Stimulated activated CD4-positive, alpha-beta T cell treated with anti-CD3 and anti-CD28 coated beads, TNF-alpha, amount 100 ng/mL, for 4 hours (primary cell): ENCODE results near the gene ADAM23.

Experiments used
- DNase-seq, 3 experiments: peaks; one replicate each; pipeline ENCODE4 v3.0.0-alpha.2; 2020; ENCODE audit warnings: low read depth in 3 of 3

The ADAM23 gene

DNA sequence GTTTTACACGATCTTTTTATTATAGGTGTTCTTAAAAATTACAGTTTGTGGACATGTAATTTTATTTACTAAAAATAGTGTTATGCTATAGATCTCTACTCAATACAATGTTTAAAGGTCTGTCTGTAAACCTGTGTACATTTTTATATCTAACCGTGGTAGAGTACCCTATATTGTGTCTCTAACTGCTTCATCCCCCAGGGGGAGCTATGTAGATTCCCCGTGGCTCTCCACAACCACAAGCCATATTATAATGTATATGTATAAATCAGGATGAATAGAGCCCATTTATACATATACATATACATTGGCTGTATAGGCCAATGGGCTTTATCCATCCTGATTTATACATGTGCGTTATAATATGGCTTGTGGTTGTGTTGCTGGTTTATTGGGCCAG is 59.4 kb downstream of the ADAM23 start:
- DNase-seq, result no peak

DNA sequence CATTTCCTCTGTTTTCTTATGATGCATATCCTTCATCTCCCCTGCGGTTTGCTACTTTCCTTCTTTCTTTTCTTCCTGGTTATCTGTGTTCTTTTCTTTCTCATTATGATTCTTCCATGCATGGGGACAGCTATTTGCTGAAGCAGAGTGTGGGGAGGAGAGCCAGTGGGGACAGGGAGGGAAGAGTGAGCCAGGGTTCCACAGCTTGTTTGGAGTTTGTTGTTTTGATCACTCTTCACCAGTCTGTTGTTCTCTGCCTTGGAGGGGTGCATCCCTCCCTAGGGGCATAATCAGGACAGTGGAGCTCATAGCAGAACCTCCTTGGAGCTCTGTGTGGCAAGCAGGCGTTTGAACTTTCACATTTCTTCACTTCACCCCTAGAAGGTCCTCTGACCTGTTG is 68.0 kb downstream of the ADAM23 start:
- DNase-seq, result no peak

DNA sequence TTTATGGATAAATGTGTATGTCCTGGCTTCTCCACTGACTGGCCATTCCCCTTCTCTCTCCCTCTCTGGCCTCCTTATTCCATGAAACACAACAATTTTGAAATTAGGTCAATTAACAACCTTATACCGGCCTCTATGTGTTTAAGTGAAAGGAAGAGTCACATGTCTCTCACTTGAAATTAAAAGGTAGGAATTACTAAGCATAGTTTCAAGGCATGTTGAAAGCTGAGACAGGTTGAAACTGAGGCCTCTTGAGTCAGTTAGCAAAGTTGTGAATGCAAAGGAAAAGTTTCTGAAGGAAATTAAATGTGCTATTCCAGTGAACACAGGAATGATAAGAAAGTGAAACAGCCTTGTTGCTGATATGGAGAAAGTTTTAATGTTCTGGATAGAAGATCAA is 69.7 kb downstream of the ADAM23 start:
- no peak for DNase-seq

DNA sequence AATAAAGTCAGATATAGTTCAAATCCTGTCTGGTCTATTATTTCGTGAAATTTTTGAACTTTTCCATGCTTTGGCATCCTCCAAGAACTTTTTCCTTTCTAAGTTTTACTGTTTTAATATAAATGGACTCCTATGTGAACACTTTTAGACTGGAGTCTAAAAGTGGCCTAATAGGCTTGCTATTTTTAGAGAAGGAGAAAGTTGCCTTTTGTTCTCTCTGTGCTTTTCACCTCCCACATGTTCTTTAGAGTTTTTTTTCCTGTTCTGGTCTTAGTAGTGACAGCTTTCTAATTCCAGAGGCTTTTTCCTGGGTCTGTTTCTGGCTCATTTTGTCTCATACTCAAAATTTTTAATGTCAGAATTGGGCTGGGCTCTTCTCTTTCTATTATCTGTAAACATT is 72.2 kb downstream of the ADAM23 start:
- no peak for DNase-seq

DNA sequence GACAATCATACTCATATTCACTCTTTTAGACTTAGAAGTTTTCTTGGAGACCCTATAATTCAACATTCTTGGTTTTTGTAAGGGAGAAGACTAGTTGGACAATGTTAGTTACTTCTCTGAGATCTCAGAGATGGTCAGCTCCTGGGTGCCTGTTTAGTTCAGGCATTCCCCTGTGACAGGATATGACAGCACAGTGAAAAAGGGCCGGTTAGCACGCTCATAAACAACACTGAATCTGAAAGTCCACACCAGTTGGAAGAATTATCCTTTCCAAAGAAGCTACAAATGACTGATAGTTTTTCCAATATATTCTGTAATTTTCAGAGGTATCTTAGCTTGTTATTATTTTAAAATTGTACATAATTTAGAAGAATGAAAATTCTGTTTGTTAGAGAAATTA is 75.7 kb downstream of the ADAM23 start:
- DNase-seq, result no peak

DNA sequence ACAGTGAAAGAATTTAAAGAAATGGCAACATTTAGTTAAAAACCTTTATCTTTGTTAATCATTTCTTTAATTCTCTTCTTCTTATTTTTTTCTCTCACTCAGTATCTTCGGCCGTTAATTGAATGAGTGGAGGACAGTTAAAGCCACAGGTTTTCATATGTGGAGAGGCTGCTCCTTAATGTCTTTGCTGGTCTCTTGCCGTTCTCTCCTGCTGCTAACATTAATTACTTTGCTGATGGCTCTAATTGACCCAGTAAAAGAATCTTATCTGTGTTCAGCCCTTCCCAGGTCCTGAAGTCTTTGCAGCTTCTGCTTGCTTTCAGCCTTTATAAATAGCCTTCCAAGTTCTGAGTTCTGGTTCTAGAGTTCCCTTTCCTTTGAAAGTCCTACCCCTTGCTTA is 77.1 kb downstream of the ADAM23 start:
- no peak for DNase-seq

DNA sequence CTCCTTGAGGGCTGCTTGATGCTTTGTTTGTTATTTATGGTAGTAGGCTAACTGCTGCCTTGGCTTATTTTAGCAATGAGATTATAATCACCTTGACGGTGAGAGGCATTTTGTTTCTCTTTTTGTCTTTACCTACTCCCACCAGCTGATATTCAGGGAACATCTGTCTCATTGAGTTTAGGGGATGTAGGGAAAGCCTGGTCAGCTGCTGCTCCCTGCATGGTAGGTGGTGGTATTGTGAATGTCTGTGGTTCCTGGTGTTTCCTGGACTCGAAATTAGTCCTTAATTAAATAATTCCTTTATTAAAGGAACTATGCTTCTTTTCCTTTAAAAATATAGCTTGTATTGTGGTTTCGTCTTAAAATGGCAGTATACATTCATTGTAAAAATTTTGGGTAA is 77.8 kb downstream of the ADAM23 start:
- DNase-seq, result no peak

DNA sequence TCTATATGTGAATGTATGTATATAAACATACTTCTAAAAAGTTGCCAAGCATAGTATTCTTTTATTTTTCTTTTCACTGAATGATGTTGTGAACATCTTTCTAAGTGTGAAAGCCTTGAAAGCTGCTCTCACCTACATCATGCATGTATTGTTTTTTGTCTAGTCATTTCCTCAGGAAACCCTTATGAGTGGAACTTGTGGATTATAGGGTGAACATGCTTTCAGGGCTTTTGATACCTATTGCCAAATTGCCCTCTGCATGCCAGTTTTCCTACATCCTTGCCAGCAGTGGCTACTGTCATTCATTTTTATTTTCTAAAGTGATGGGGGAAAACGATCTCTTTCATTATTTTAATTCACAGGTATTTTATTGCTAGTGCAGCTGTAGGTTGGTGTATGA is 78.3 kb downstream of the ADAM23 start:
- no peak for DNase-seq

DNA sequence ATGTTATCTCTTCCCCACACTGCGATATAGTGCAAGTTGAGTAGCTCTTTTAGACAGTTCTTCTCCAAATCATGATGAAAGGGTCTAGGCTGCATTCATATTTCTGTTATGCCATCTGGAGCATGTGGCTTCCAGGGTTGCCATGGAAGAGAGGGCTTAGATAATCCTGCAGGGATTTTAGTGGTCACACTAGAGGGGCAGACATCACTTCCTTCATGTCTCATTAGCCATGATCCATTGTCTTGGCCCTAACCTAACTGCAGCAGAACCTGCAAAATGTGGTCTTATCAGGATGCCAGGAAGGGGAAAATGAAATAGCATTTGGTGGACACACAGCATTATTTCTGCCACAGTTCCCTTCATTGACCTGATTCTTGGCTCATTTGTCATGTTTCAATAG is 83.1 kb downstream of the ADAM23 start:
- DNase-seq, result no peak

DNA sequence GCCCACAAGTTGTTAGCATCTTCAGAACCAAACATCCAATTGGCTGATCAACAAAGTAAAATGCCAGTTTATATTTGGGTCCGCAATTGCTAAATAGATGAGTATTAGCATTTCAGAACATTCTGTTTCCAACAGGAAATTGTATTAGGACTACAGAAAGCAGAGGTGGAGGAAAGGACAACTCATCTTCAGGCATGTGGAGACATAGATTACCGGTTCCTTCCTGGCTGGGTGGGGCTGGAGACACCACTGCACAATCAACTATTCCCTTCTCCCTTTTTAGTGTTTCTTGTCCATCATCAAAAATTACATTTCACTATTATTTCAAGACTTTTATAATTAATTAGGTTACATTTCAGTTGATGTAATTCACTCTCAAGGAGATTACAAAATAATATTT is 83.8 kb downstream of the ADAM23 start:
- DNase-seq, result no peak

DNA sequence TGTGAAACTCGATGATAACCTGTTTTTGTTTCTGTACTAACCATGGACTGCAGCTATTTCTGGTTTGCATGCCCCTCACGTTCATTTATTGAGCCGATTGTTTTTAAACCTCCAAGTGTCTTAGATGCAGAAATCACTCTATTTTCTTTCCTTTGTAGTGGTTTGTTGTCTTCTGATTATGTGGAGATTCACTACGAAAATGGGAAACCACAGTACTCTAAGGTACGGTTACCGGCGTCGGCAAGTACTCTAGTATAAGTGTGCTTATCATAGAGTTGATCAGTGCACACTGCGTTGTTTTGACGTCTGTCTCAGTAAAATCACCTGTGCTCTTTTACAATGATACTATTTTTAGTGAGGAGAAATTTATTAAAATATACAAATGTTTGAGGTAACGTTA is 87.4 kb downstream of the ADAM23 start:
- peak in 1 of 3 experiments; percentile 2 for DNase-seq

DNA sequence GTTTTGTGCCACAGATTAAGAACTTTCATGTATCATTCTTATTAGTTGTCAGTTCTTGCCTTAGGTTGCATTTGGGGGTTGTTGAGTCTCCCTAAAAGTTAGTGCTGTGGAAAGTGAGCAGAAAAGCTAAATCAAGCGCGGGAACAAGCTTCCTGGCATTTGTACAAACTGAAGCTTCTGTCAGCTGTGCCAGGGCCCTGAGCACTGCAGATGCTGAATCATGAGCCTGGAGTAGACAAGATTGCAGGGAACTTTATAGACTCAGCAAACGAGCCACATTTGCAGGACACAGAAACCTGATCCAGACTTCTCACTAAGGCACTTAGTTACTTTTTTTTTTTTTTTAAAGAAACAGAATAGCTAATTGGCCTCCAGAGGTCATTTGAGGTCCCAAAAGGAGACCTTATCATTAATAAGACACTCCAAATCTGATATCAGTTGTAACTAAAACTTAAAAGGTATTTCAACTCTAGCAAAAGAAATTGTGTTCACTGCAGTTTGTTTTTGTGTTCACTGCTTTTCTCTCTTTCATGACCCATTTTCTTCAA is 88.7 kb downstream of the ADAM23 start:
- DNase-seq, result no peak

DNA sequence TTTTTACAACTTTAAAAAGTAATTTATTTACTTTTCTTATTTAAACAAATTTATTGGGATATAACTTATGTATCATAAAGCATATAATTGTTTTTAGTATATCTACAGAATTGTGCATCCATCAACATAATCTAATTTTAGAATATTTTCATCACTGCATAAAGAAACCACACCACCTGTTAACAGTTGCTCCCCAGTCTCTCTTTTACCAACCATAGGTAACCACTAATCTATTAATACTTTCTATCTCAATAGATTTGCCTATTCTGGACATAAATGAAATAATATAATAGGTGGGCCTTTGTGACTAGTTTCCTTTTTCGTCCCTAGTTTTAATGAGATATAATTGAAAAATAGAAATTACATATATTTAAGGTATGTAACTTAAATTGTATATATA is 90.6 kb downstream of the ADAM23 start:
- DNase-seq, result no peak

DNA sequence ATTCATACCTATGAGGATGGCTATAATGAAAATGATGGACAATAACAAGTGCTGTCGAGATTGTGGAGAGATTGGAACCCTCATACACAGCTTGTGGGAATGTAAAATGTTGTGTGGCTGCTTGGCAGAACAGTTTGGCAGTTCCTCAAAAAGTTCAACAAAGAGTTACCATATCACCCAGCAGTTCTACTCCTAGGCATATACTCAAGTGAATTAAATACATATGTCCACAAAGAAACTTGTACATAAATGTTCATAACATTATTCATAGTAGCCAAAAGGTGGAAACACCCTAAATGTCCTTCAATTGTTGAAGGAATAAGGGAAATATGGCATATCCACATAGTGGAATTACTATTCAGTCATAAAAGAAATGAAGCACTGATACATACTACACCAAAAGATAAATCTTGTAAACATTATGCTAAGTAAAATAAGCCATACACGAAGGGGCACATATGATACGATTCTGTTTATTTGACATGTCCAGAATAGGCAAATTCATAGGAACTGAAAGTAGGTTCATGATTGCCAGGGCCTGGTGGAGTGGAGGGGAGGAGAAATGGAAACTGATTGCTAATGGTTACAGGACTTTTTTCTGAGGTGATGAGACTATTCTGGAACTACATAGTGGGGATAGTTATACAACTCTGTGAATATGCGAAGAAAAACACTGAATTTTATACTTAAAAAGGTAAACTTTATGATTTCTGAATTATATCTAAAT is 92.1 kb downstream of the ADAM23 start:
- no peak for DNase-seq

DNA sequence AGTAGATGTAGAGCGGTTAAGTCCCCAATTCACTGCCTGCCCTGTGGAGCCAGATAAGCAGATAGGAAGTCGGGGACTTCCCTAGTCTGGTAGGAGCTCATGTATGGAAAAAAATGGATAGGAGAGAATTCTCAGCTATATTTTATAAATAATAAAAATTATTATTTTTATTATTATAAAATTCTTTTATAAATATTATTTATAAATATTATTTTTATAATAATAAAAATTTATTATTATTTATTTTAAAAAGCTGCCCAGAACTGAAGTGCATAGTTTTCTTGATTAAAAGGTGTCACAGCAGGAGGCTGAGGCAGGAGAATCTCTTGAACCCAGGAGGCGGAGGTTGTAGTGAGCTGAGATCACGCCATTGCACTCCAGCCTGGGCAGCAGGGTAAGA is 97.4 kb downstream of the ADAM23 start:
- DNase-seq, result no peak

DNA sequence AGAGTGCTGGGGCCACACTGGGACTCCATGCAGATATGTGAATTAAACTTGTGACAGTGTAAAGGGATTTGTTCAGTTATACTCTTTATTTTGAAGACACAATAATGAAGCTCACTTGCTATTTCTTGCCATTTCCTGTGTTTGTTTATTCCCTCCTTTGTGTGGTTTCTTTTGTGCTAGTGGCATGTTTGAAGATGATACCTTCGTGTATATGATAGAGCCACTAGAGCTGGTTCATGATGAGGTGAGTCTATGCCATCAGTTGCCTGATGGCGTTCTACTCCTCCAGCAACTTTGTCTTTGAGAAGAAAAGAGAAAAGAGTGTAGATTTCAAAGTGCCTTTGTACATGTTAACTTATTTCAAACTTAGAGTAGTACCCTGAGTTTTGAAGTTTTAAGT is 99.7 kb downstream of the ADAM23 start:
- DNase-seq, result no peak

DNA sequence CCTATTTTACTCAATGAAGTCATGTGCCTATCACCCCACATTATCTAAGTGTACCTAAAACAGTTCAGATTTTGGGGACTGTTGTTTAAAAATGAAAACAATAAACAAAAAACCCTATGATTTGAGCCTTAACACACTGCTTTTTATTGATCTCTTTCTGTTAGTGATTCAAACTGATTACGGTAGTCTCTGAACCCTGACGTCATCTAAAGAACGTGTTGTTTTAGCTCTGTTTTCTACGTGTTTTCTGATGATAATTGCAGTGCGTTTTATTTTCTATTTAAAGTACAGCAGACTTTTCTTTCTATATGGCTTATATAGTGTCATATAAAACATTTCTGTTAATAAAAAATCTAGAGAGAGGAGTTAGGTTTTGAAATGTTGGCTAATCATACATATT is 105.1 kb downstream of the ADAM23 start:
- DNase-seq, result no peak

DNA sequence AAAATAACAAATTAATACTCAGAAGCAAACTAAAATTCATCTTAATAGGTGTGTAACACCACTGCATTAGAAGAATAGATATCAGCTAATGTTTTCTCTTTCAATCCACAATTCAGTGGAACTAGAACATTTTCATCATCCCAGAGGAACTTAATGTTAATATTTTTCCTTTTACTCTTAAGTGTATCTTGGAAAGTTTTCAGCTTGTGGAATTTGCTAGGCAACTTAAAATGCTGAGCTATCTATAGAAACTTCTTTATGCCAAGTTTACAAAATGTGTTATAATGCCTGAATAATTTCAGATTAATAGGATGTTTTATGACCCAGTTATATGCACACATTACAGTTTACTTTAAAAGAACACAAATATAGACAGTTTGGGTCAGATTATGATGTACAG is 112.4 kb downstream of the ADAM23 start:
- DNase-seq, result no peak

DNA sequence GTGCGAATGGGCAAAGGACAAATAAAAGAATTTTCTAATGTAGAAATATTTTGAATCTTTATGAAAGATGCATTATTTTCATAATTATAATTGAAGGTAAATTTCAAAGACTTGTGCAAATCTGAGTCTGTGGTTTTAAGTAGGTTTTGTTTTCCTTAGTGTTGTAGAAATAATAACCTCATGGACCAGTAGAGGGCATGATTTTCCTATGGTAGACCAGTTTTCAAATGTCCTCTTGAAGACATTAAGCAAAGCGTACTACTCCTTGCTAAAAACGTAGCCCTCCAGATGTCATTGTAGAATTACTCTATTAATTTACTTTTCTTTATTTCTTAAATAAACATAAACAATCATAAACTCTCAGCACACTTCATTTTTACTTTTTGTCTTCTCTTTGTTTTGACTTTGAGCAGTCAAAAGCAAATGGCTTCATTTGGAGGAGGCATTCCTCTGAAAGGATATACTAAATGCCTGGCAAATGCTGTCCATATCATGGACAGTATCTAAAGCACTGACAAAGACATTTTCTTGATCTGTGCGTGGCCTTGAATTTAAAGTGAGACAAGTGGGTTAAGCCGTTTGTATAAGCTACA is 113.1 kb downstream of the ADAM23 start:
- DNase-seq, result no peak

DNA sequence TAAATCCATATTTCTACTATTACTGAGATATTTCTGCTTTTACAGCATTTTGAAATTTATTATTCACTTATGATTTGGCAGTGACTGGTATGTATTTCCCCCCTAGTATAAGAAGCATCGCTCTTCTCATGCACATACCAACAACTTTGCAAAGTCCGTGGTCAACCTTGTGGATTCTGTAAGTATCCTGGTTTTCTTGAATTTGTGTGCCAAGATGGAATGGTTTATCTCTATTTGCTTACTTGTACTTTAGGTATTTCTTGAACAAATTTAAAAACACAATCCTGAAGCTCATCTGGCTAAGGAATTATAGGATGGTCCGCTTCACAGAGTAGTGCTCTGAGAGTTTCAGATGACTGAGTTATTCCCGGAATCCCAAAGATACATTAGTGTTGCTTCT is 114.0 kb downstream of the ADAM23 start:
- no peak for DNase-seq

DNA sequence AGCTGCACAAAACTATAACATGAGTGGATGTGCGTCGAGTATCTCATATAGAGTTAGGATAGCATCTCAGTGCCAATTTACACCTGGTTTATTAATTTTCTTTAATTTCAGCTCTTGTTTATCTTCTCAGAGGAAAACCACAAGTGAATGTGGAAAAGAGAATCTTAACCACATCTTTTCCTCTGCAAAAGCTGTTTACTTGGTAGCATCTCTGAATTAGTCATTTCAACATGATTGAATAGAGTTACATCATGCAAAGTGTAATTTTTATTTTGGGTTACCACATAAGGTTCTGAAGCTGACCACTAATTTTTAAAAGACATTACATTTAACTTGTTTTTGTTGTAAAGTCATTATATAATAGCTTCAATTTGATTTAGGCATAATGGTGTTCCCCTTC is 115.2 kb downstream of the ADAM23 start:
- DNase-seq, result no peak

DNA sequence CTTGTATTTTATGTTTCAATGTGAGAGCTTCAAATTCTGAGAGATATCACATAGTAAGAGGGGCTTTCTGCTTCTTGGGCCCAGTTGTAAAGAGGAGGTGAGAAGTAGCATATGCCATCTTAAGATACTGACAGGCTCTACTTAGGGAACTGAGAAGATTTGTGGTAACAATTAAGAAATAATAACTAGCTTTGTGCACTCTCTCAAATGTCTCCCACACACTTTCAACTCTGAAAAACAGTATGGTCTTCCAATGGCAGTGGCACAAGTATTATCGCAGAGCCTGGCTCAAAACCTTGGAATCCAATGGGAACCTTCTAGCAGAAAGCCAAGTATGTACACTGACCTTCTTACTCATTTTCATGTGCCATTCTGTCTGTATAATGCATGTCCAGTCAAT is 118.6 kb downstream of the ADAM23 start:
- DNase-seq, result no peak

DNA sequence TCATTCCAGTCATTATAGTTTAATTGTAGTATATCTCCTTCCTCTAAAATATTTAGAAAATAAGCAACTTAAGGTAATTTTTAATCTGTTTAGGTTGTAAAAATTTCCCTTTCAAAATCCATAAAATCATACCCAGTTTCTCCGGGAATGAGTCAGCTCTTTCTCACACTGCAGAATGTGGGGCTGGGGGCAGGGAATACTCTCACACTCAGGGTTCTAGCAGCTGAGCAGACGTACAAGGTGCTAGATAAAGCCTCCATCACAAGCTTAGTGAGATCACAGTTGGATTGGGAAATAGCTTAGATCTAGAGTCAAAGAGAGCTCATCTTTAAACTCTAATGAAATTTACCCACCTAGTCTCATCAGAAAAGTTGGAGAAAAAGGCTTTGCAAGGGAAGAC is 119.0 kb downstream of the ADAM23 start:
- no peak for DNase-seq

DNA sequence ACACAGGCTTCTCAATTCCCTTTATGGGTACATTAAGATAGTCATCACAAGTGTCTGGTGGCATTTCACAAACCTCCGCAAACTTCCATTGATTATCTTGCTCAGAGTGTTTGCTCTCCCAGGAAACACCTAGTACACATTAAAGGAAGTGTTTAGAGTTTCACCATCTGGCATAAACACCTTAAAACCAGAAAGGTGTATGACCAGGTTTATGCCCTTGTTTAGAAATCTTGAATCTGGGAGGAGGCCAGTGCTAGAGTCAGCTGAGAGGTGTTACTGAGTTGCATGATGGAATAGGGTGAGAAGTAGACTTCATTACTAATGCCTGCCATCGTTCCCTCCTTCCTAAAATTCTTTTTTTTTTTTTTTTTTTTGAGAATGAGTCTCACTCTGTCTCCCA is 120.0 kb downstream of the ADAM23 start:
- no peak for DNase-seq
